GM23248 (cell line): Measurements from ENCODE around the gene CBFA2T3.

Source experiments
- EZH2 ChIP-seq: fragments of 200-600 bp; sonication (generic); IDR thresholded peaks from 2 replicates; pipeline ENCODE4 v1.6.1; 2018; ENCODE audit warnings: antibody characterized with exemption, mild to moderate bottlenecking; ENCODE audit not compliant: insufficient read depth, poor library complexity, severe bottlenecking
- EZH2phosphoT487 ChIP-seq: fragments of 200-600 bp; sonication (generic); IDR thresholded peaks from 2 replicates; pipeline ENCODE4 v1.6.1; 2018; ENCODE audit warnings: antibody characterized with exemption, moderate library complexity, mild to moderate bottlenecking, low read depth; ENCODE audit not compliant: insufficient read depth

- TF ChIP-seq EZH2: no peak
- TF ChIP-seq EZH2phosphoT487: no peak
Measured at GRCh38 chr16:88945473-88945872, 31.5 kb downstream of the CBFA2T3 start.
